GM12891 (cell line): ENCODE data around the gene CCDC124.

Experiments used
- POLR2A ChIP-seq: IDR thresholded peaks from 2 replicates; pipeline ENCODE4 v1.6.1; 2011; ENCODE audit warnings: low read depth, low read length, control low read depth
- POU2F2 ChIP-seq: IDR thresholded peaks from 2 replicates; pipeline ENCODE4 v1.6.1; 2011; ENCODE audit warnings: low read depth, mild to moderate bottlenecking, control low read depth, low read length, moderate library complexity

DNA sequence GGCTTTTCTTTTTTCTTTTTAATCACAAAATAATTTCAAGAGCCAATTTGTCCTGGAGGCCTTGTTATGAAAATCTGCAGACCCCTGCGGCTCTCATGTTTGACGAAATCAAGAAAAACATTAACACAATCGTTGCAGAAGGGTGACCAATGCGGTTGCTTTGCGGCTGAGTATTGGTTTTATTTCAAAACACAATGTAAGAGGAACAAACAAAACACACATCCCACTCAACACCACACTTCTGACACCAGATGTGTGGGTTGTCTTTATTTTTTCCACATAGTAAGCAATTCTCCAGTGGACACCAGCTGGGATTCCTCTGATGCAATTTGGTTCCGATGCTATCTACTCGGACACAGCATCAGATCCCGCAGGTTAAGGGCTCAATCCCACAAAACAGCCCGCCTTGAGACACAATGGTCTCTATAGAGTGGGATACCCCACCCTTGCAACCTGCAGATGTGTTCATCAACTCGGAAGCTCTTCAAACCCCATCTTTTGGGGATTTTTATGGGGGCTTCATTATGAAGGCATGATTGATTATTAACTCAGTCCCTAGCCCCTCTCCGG, 21.9 kb upstream of the CCDC124 start:
- TF ChIP-seq POU2F2 (no peak), POLR2A (no peak)
